ENCODE results near the gene MYT1. TPM values are rescaled to one million over a fixed set of nuclear protein-coding genes. Genes with fewer than 3 reads are reported as not detected.

MYT1 gene
- total RNA-seq, 2 donors from 2014 or later, result 0.27 to 0.74 TPM

DNA sequence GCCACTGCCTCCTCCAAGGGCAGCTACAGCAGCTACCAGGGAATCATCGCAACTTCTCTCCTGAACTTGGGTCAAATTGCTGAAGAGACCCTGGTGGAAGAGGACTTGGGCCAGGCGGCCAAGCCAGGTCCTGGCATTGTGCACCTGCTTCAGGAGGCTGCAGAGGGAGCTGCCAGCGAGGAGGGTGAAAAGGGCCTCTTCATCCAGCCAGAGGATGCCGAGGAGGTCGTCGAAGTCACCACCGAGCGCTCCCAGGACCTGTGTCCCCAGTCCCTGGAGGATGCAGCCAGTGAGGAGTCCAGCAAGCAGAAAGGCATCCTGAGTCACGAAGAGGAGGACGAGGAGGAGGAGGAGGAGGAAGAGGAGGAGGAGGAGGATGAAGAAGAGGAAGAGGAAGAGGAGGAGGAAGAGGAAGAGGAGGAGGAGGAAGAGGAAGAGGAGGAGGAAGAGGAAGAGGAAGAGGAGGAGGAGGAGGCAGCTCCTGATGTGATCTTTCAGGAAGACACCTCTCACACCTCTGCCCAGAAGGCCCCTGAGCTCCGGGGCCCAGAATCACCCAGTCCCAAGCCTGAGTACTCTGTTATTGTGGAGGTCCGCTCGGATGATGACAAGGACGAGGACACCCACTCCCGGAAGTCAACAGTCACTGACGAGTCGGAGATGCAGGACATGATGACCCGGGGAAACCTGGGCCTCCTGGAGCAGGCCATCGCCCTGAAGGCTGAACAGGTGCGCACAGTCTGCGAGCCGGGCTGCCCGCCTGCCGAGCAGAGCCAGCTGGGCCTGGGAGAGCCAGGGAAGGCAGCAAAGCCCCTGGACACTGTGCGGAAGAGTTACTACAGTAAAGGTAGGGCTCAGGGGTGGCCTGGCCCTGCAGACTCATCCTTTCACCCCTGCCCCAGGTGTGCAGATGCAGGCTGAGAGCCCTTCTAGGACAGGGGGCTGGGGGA is 43.7 kb downstream of the MYT1 start:
- TF ChIP-seq POLR2A (IDR thresholded peaks at IDR 0.05), result no peak
- TF ChIP-seq, protein P1, sequence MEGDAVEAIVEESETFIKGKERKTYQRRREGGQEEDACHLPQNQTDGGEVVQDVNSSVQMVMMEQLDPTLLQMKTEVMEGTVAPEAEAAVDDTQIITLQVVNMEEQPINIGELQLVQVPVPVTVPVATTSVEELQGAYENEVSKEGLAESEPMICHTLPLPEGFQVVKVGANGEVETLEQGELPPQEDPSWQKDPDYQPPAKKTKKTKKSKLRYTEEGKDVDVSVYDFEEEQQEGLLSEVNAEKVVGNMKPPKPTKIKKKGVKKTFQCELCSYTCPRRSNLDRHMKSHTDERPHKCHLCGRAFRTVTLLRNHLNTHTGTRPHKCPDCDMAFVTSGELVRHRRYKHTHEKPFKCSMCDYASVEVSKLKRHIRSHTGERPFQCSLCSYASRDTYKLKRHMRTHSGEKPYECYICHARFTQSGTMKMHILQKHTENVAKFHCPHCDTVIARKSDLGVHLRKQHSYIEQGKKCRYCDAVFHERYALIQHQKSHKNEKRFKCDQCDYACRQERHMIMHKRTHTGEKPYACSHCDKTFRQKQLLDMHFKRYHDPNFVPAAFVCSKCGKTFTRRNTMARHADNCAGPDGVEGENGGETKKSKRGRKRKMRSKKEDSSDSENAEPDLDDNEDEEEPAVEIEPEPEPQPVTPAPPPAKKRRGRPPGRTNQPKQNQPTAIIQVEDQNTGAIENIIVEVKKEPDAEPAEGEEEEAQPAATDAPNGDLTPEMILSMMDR (IDR thresholded peaks at IDR 0.05), result no peak
- TF ChIP-seq POLR2AphosphoS5 (IDR thresholded peaks at IDR 0.05), result no peak
- Histone ChIP-seq H3K9me3 (no peaks in the 10 kb centered on the region), H3K27ac (no peak overlapping the region), H3K4me1 (replicated peaks) (no peaks in the 10 kb centered on the region), H3K4me3 (no peak overlapping the region), H3K27me3 (replicated peaks; ENCODE audit: insufficient read depth) (no peaks in the 10 kb centered on the region), H3K36me3 (no peaks in the 10 kb centered on the region)
- DNase-seq (ENCODE audit: low spot score), result no peak
- 92% methylated on average over 25 of the region's 25 CpGs for WGBS
- intact Hi-C loops (cut with DNase I), result no loop called here

- no peaks in the 10 kb centered on the region for H3K9me3 ChIP-seq
- no peaks in the 10 kb centered on the region for H3K27me3 ChIP-seq (replicated peaks; ENCODE audit: insufficient read depth)
- TF ChIP-seq, protein P1 (IDR thresholded peaks at IDR 0.05), result no peak
- H3K4me1 ChIP-seq (replicated peaks), result no peaks in the 10 kb centered on the region
- 95% methylated on average over 7 of the region's 7 CpGs for WGBS
- no peak for DNase-seq (ENCODE audit: low spot score)
- intact Hi-C loops (cut with DNase I), result no loop called here
- H3K36me3 ChIP-seq, result no peaks in the 10 kb centered on the region
- H3K27ac ChIP-seq, result no peak overlapping the region
- H3K4me3 ChIP-seq, result no peak overlapping the region
Measured at GRCh38 chr20:64209148-64209547, 44.9 kb downstream of the MYT1 start.

DNA sequence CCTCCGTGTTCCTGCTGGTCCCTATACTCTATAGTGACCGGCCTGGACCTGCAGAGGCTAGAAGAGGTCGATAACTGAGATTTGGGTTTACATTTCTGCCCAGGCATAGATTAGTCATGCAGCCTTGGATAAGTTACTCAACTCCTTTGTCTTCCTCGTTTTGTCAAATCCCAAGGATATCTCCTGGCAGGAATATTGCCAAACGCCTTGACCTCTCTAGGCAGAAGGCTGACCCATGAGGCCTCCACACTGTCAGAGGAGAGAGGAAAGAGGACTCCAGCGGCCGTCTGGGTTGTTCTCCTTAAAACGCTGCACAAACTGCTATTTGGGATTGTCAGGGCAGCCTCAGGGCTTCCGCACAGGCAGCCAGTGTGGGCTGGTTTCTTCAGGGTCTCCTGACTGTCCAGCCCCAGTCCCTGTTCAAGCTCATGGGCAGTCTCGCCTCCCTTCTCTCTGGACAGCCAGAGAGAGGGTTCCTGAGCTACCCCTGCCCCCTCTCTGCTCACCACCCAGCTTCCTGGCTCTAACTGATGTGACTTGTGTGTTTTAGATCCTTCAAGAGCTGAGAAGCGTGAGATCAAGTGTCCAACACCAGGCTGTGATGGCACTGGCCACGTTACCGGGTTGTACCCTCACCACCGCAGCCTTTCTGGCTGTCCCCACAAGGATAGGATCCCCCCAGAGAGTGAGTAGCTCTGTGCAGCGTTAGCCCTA is 46.6 kb downstream of the MYT1 start:
- Histone ChIP-seq H3K36me3 (no peaks in the 10 kb centered on the region), H3K27me3 (replicated peaks; ENCODE audit: insufficient read depth) (no peaks in the 10 kb centered on the region), H3K9me3 (no peaks in the 10 kb centered on the region), H3K4me3 (no peak overlapping the region), H3K4me1 (replicated peaks) (no peaks in the 10 kb centered on the region), H3K27ac (no peak overlapping the region)
- WGBS, result 84% methylated on average over 15 of the region's 15 CpGs
- no peak for TF ChIP-seq POLR2AphosphoS5 (IDR thresholded peaks at IDR 0.05)
- TF ChIP-seq, protein P1 (IDR thresholded peaks at IDR 0.05), result no peak
- no peak for TF ChIP-seq POLR2A (IDR thresholded peaks at IDR 0.05)
- intact Hi-C loops (cut with DNase I), result no loop called here
- no peak for DNase-seq (ENCODE audit: low spot score)

DNA sequence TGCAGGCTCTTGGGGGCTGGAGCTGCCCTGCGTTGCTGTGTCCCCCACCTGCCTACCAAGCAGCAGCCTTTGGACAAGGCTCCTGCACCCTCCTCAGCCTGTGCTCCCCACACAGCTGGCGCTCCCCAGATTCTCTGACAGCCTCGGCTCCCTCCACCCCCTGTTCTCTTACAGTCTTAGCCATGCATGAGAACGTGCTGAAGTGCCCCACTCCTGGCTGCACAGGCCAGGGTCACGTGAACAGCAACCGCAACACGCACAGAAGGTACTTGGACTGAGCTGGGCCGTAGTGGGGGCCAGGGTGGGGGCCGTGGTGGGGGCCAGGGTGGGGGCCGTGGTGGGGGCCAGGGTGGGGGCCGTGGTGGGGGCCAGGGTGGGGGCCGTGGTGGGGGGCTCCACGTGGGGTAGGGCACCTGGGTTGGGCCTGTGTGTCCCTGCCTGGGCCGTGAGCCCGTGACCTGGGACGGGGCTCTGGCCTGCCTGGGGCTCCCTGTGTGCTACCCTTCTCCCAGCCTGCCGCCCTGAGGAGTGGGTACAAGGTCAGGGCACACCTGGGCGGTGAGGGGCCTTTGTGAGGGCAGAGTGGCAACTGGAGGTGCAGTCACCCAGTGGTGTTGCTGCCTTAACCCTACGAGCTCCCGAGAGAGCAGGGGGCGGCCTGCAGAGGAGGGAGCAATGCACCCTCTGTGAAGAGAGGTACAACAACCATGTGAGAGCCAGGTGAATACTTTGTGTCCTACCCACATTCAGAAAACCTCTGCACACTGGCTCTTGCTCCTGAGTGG is 47.8 kb downstream of the MYT1 start:
- H3K4me1 ChIP-seq (replicated peaks), result no peaks in the 10 kb centered on the region

More for the DNA sequence above, 47.8 kb downstream of the MYT1 start:
- H3K27ac ChIP-seq, result peak overlapping the region in 1 of 2 donors; percentile 30
- no peaks in the 10 kb centered on the region for H3K36me3 ChIP-seq
- no peaks in the 10 kb centered on the region for H3K9me3 ChIP-seq
- WGBS, result 82% methylated on average over 14 of the region's 21 CpGs
- TF ChIP-seq POLR2AphosphoS5 (IDR thresholded peaks at IDR 0.05) (no peak), POLR2A (IDR thresholded peaks at IDR 0.05) (no peak)
- TF ChIP-seq, protein P1 (IDR thresholded peaks at IDR 0.05), result no peak
- no peak overlapping the region for H3K4me3 ChIP-seq
- no peak for DNase-seq (ENCODE audit: low spot score)
- no peaks in the 10 kb centered on the region for H3K27me3 ChIP-seq (replicated peaks; ENCODE audit: insufficient read depth)
- intact Hi-C loops (cut with DNase I), result no loop called here
